MM.1S (cell line): ENCODE results near the gene KLK2.

Experiments
- DNase-seq: peaks from one replicate; pipeline ENCODE4 v3.0.0-alpha.2; 2015
- H2AFZ ChIP-seq: fragments of 300-600 bp; sonication (generic); 2 replicates; pipeline ENCODE4 v1.6.0; 2016; ENCODE audit warnings: antibody characterized with exemption, low read length
- H3F3A ChIP-seq: fragments of 300-600 bp; sonication (generic); 2 replicates; pipeline ENCODE4 v1.6.1; 2016; ENCODE audit warnings: mild to moderate bottlenecking, antibody characterized with exemption, low read length, moderate library complexity, mixed read lengths; ENCODE audit not compliant: insufficient read depth
- H3K27ac ChIP-seq: fragments of 300-600 bp; sonication (generic); 2 replicates; pipeline ENCODE4 v1.5.1; 2016; ENCODE audit warnings: mild to moderate bottlenecking, low read length
- H3K27me3 ChIP-seq: fragments of 300-600 bp; sonication (generic); replicated peaks from 2 replicates; pipeline ENCODE4 v1.6.0; 2016; ENCODE audit warnings: low read length; ENCODE audit not compliant: insufficient read depth
- H3K36me3 ChIP-seq: fragments of 300-600 bp; sonication (generic); replicated peaks from 2 replicates; pipeline ENCODE4 v1.6.1; 2016; ENCODE audit warnings: mild to moderate bottlenecking, low read length, mixed read lengths; ENCODE audit not compliant: insufficient read depth
- H3K4me1 ChIP-seq: fragments of 300-600 bp; sonication (generic); 2 replicates; pipeline ENCODE4 v1.6.1; 2016; ENCODE audit warnings: low read length, mixed read lengths
- H3K4me2 ChIP-seq: fragments of 300-600 bp; sonication (generic); 2 replicates; pipeline ENCODE4 v1.6.0; 2016; ENCODE audit warnings: low read depth, low read length
- H3K4me3 ChIP-seq: fragments of 300-600 bp; sonication (generic); 2 replicates; pipeline ENCODE4 v1.5.1; 2016; ENCODE audit warnings: low read length, mixed read lengths
- H3K79me2 ChIP-seq: fragments of 300-600 bp; sonication (generic); 2 replicates; pipeline ENCODE4 v1.6.1; 2016; ENCODE audit warnings: mixed run types, low read length, mixed read lengths
- H3K9ac ChIP-seq: fragments of 300-600 bp; sonication (generic); 2 replicates; pipeline ENCODE4 v1.6.1; 2016; ENCODE audit warnings: low read length, mixed read lengths
- H3K9me2 ChIP-seq: fragments of 300-600 bp; sonication (generic); replicated peaks from 2 replicates; pipeline ENCODE4 v1.6.1; 2016; ENCODE audit warnings: mild to moderate bottlenecking, low read length, mixed read lengths; ENCODE audit not compliant: insufficient read depth
- H3K9me3 ChIP-seq: fragments of 300-600 bp; sonication (generic); replicated peaks from 2 replicates; pipeline ENCODE4 v1.6.1; 2016; ENCODE audit warnings: mild to moderate bottlenecking, low read length, mixed read lengths; ENCODE audit not compliant: insufficient read depth
- H4K20me1 ChIP-seq: fragments of 300-600 bp; sonication (generic); 2 replicates; pipeline ENCODE4 v1.6.1; 2016; ENCODE audit warnings: mild to moderate bottlenecking, low read length, moderate library complexity, mixed read lengths; ENCODE audit not compliant: insufficient read depth
- CTCF ChIP-seq: fragments of 300-600 bp; sonication (generic); IDR thresholded peaks from 2 replicates; pipeline ENCODE4 v1.5.1; 2016; ENCODE audit warnings: antibody characterized with exemption, low read length, mixed read lengths
- EZH2 ChIP-seq: fragments of 300-600 bp; sonication (generic); optimal IDR thresholded peaks from 2 replicates; pipeline ENCODE3; 2017; ENCODE audit warnings: low read depth, mild to moderate bottlenecking, antibody characterized with exemption, low read length, mixed read lengths
- EZH2phosphoT487 ChIP-seq: fragments of 300-600 bp; sonication (generic); IDR thresholded peaks from 2 replicates; pipeline ENCODE4 v1.6.1; 2018; ENCODE audit warnings: antibody characterized with exemption, low read length

Gene KLK2

GRCh38 chr19:50859849-50860248 is 13.4 kb upstream of the KLK2 start:
- Histone ChIP-seq H3K79me2 (no peaks in the 10 kb centered on the region), H2AFZ (no peak overlapping the region), H3K4me1 (no peaks in the 10 kb centered on the region), H3K9me3 (no peaks in the 10 kb centered on the region), H3K27me3 (peaks cover 67% of the 10 kb centered on the region), H3F3A (no peaks in the 10 kb centered on the region), H3K36me3 (no peaks in the 10 kb centered on the region), H4K20me1 (no peaks in the 10 kb centered on the region), H3K27ac (no peak overlapping the region), H3K4me2 (no peak overlapping the region), H3K9me2 (no peaks in the 10 kb centered on the region), H3K4me3 (no peak overlapping the region), H3K9ac (no peak overlapping the region)
- no peak for DNase-seq
- TF ChIP-seq EZH2phosphoT487 (no peak), EZH2 (no peak)

- no peaks in the 10 kb centered on the region for H3K9me3 ChIP-seq
- H3K36me3 ChIP-seq: no peaks in the 10 kb centered on the region
- H3K4me2 ChIP-seq: no peak overlapping the region
- no peak for TF ChIP-seq EZH2phosphoT487
- TF ChIP-seq EZH2: no peak
- no peak for TF ChIP-seq CTCF
- no peak overlapping the region for H3K4me3 ChIP-seq
- H2AFZ ChIP-seq: no peak overlapping the region
- H3K27ac ChIP-seq: no peak overlapping the region
- H3F3A ChIP-seq: no peaks in the 10 kb centered on the region
- peaks cover 73% of the 10 kb centered on the region for H3K27me3 ChIP-seq
- H3K9ac ChIP-seq: no peak overlapping the region
- no peaks in the 10 kb centered on the region for H3K9me2 ChIP-seq
- H3K79me2 ChIP-seq: no peaks in the 10 kb centered on the region
- no peak for DNase-seq
- no peaks in the 10 kb centered on the region for H3K4me1 ChIP-seq
- no peaks in the 10 kb centered on the region for H4K20me1 ChIP-seq
Observed at GRCh38 chr19:50861010-50861409, 12.2 kb upstream of the KLK2 start.

- Histone ChIP-seq H3F3A (no peaks in the 10 kb centered on the region), H3K27me3 (peaks cover 79% of the 10 kb centered on the region), H4K20me1 (no peaks in the 10 kb centered on the region), H3K9me3 (no peaks in the 10 kb centered on the region), H3K36me3 (no peaks in the 10 kb centered on the region), H2AFZ (no peak overlapping the region), H3K4me3 (no peak overlapping the region), H3K79me2 (no peaks in the 10 kb centered on the region), H3K4me2 (no peak overlapping the region), H3K4me1 (no peaks in the 10 kb centered on the region), H3K9me2 (no peaks in the 10 kb centered on the region), H3K27ac (no peak overlapping the region), H3K9ac (no peak overlapping the region)
- no peak for DNase-seq
- no peak for TF ChIP-seq EZH2phosphoT487
- TF ChIP-seq CTCF: no peak
- no peak for TF ChIP-seq EZH2
Observed at GRCh38 chr19:50861496-50862286, 11.5 kb upstream of the KLK2 start.

- H3K79me2 ChIP-seq: no peaks in the 10 kb centered on the region
- no peak overlapping the region for H3K4me2 ChIP-seq
- H4K20me1 ChIP-seq: no peaks in the 10 kb centered on the region
- no peaks in the 10 kb centered on the region for H3K9me3 ChIP-seq
- H2AFZ ChIP-seq: peak overlapping the region; percentile 93; the same call in 1 of the 2 replicates
- DNase-seq: no peak
- no peaks in the 10 kb centered on the region for H3K9me2 ChIP-seq
- no peak overlapping the region for H3K4me3 ChIP-seq
- no peak for TF ChIP-seq EZH2
- TF ChIP-seq CTCF: no peak
- TF ChIP-seq EZH2phosphoT487: no peak
- H3K27ac ChIP-seq: no peak overlapping the region
- H3K36me3 ChIP-seq: no peaks in the 10 kb centered on the region
- H3K9ac ChIP-seq: no peak overlapping the region
- no peaks in the 10 kb centered on the region for H3F3A ChIP-seq
- H3K27me3 ChIP-seq: peaks cover 84% of the 10 kb centered on the region
- H3K4me1 ChIP-seq: no peaks in the 10 kb centered on the region
Observed at GRCh38 chr19:50869479-50869878, 3.8 kb upstream of the KLK2 start.
